Globus pallidus (tissue), 1 donor: ENCODE measurements around the gene MAGED1.
"Not testable (repeated sequence)": the region's sequence is repeated elsewhere in the genome, so short reads cannot be mapped to it uniquely, and the experiment has no call there.

Source experiments
- DNase-seq: peaks from one replicate; pipeline ENCODE4 v3.0.0-alpha.2; 2015; ENCODE audit warnings: low spot score

Gene MAGED1

GRCh38 chrX:51894697-51895336 lies 1.4 kb downstream of the MAGED1 start:
- DNase-seq, result peak; percentile 20

DNA sequence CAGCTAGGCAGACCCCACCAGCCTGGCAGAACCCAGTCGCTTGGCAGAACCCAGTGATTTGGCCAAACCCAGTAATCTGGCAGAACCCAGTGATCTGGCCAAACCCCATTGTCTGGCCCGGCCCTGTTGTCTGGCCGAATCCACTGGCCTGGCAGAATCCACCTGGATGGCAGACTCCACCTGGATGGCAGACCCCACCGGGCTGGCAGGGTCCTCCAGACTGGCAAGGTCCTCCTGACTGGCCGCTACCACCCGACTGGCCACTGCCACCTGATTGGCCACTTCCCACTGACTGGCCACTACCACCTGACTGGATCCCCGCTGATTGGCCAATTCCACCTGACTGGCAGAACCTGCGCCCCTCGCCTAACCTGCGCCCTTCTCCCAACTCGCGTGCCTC lies 3.2 kb downstream of the MAGED1 start:
- no peak for DNase-seq

DNA sequence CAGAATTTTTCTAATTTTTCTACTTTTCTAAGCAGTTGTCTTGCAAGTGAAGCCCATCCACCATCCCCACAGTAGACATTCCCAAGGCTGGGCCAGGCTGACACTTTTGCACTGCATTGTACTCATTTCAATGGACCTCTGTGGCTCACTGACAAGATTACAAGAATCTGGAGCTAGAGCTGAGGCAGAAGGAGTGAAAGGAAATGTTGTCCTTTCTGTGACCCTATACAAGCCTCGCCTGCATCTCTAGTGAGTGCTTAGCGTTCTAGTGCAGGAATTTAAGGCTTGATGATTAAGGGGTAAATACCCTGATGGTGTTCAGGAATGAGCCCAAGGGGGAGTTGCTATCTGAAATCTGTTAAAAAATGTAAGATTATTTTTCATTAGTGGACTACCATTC lies 6.3 kb downstream of the MAGED1 start:
- DNase-seq, result no peak

DNA sequence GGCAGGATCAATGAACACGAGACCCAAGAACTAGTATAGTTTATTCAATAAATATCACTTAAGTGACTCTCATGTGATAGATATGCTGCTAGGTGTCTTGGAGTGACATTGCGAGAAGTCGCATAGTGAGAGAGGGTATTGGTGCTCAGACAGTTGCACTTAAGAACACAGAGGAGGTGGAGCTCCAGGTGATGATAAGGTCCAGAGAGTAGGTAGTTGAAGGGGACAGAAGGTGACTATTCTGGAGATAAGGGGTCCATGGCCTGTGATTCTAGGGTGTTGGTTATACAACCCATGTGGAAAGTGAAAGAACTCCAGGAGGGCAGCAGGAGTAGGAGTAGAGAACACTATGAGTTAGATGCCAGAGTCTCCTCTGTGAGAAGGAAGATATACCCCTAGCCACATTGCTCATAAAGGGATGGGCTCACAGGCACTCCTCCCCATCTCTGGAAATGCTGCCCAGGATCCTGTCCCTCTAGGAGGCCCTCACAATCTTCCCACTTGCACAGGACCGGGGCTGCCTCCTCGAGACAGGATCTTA lies 9.2 kb downstream of the MAGED1 start:
- no peak for DNase-seq

GRCh38 chrX:51905152-51905551 lies 11.7 kb downstream of the MAGED1 start:
- DNase-seq, result not testable (repeated sequence)

DNA sequence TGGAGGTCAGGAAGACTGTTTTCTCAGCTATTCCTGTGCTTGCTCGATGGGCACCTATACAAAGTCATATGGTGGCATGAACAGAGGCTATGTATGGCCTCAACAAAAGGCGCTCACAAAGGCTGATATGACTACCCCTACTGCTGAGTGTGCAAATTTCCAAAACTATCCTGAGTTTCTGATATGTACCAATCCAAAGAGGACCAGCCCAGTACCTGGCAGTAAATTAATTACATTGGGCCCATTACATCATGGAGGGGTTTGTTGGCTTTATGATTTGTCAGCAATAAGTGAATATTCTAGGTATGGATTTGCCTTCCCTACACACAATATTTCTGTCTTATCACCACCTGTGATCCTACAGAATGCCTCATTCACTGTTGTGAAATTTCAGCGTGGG lies 12.3 kb downstream of the MAGED1 start:
- no peak for DNase-seq

DNA sequence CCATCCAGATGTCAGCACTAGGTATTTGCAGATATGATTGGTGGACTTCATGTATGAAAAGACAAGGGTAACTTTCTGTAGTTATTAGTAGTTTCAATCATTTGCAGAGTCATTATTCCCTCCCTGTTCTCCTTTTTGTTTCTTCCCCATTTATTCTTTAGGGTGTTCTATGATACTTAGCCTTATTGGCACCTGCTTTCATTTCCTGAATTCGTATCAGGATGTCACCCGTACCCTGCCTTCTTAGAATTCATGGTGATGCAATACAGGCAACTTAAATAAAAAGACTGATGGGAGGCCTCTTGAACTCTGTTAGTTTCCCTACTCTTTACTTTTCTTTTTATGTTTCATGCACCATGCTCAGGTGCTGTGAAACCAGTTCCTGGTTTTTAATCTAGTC lies 24.2 kb downstream of the MAGED1 start:
- no peak for DNase-seq

GRCh38 chrX:51922561-51922960 lies 29.1 kb downstream of the MAGED1 start:
- no peak for DNase-seq

DNA sequence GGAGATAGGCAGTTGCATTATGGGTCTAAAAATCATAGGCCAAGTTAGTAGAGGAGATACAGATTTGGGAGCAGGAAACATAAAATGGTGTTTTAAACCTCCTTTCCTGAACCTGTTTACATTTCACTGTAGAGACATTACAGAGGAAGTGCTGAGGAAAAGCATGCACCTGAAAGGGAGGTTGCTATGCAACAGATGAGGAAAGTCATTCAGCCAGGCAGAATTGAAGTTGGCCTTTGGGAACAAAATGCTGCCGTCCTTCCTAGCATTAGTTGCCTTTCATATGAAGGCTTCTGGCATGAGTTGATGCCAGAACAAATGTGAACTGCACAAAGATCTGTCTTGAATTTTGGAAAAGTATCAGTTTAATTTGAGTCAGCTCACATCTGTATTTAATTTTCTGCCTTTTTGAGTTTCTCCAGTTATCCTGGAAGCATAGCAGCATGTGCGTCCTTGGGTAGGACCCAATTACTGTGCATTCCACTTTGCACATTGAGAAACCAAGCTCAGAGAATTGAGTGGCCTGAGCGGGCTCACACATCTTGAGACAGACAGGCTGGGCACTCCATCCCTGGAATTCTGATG lies 38.2 kb downstream of the MAGED1 start:
- peak; percentile 7 for DNase-seq
